ENCODE measurements around the gene SUN1.
"Not testable (repeated sequence)": the region's sequence is repeated elsewhere in the genome, so short reads cannot be mapped to it uniquely, and the experiment has no call there.

The SUN1 gene

DNA sequence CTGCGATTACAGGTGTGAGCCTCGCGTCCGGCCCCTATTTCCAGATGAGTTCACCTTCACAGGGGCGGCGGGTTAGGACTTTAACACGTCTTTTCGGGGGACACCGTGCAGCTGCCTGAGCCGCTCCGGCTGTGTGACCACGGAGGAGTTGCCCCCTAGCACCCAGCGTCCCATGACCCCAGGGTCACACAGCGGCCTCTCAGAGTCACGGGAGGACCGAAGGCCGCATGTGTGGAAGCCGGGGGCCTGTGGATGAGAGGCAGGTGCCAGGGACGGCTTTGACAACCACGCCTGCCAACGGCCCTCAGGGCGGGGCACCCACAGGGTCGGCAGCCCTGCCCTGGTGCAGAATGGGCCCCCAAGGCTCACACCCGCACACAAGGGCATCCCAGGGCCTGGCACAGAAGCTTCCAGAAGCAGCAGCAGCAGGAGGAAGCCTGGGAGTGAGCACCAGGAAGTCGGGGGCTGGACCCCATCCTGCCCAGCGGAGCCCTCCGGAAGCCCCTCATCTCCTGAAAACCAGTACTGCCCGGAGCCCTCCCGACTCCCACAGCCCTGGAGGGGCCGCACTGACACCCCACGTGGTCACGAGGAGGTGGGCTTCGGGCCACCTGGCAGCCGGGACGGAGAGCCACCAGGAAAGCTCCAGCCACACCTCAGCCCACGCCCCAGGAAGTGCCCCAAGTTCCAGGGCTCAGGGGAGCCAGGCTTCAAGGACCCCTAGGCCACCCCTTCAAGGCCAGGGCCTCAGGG is 89.5 kb downstream of the SUN1 start:
- Histone ChIP-seq H3K9ac (ENCODE audit: low read length) (no peak overlapping the region), H3K4me3 (ENCODE audit: low read length) (no peak overlapping the region), H3K27me3 (replicated peaks; ENCODE audit: control insufficient read depth, insufficient read depth, low read length) (peaks cover 13% of the 10 kb centered on the region), H3K4me1 (ENCODE audit: control insufficient read depth, insufficient read depth, low read length) (peaks cover 5% of the 10 kb centered on the region), H3K9me3 (ENCODE audit: control insufficient read depth, low read length) (no peaks in the 10 kb centered on the region), H3K36me3 (ENCODE audit: control insufficient read depth, insufficient read depth, low read length, severe bottlenecking) (no peaks in the 10 kb centered on the region)
- no peak for DNase-seq (ENCODE audit: low read depth)

DNA sequence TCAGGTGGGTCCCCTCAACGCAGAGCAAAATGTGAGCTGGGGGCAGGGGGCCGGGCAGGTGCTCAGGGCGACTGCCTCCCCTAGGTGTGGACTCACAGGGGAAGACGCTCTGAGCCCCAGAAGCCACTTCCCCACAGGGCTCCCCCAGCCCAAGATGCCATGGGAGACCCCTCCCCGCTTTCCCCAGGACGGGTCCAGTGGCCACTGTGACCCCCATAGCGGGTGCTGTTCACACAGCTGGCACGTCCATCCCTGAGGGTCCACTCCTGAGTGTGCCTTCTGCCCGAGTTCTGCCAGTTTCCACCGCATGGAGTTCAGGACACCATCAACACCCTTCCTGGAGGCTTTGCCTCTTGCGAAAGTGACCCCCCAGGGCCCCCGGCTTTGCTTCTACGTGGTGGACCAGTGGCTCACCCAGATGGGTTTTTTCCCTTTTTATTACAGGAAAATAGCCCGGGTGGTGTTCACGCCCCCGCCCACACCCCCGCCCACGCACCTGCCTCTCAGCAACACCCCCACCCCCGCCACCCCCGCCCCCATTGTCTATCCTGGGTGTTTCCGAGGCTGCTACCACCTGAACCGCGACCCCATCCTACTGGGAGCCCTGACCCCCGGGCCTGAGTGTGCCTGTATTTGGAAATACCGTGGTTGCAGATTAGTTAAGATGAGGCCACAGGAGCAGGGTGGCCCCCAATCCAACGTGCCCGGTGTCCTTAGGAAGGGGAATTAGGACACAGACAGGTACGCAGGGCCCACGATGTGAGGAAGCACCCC is 90.2 kb downstream of the SUN1 start:
- peaks cover 13% of the 10 kb centered on the region for H3K27me3 ChIP-seq (replicated peaks; ENCODE audit: control insufficient read depth, insufficient read depth, low read length)

DNA sequence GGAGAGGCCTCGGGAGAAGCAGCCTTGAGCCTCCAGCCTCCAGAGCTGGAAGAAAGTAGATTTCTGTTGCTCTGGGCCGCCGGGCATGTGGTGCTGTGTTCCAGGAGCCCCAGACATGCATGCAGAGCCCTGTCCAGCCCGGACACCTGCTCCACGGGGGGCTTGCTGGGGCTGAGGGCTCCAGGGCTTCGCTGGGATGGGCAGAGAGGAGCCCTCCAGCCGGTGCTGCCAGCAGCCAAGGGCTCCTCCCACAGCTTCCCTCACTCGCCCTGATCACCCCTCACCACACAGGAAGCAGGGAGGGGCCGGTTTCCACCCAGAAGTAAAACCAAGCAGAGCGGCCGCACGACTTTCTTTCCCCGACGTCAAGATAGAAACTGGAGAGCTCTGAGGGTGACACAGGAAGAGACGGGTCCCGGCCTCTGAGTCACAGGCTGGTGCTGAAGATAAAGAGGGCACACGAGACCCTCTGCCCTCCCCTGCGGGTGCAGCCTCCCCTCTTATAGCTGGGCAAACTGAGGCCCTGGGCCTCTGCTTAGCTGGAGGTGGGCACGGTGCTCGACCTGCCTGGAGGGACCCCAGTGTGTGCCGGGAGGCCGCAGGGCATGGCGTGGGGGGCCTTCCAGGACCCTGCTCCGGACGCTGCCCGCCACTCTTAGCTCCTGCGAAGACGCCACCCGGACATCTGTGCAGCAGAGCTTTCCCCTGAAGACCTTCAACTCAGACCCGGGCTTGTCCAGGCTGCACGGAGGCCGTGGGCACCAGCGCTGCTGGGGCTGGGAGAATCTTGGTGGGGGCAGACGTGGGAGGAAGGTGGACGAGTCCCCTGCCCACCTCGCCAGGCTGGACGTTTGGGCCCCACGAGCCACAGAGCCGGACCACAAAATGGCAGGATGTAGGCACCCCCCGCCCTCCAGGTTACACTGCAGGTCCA is 91.1 kb downstream of the SUN1 start:
- H3K4me3 ChIP-seq (ENCODE audit: low read length): no peak overlapping the region
- H3K36me3 ChIP-seq (ENCODE audit: control insufficient read depth, insufficient read depth, low read length, severe bottlenecking): no peaks in the 10 kb centered on the region
- H3K9me3 ChIP-seq (ENCODE audit: control insufficient read depth, low read length): no peaks in the 10 kb centered on the region
- peaks cover 13% of the 10 kb centered on the region for H3K27me3 ChIP-seq (replicated peaks; ENCODE audit: control insufficient read depth, insufficient read depth, low read length)
- DNase-seq (ENCODE audit: low read depth): no peak
- no peak overlapping the region for H3K9ac ChIP-seq (ENCODE audit: low read length)
- peaks cover 5% of the 10 kb centered on the region for H3K4me1 ChIP-seq (ENCODE audit: control insufficient read depth, insufficient read depth, low read length)

More for the DNA sequence above, 90.2 kb downstream of the SUN1 start:
- no peak for DNase-seq (ENCODE audit: low read depth)
- Histone ChIP-seq H3K4me3 (ENCODE audit: low read length) (no peak overlapping the region), H3K4me1 (ENCODE audit: control insufficient read depth, insufficient read depth, low read length) (peaks cover 5% of the 10 kb centered on the region), H3K9me3 (ENCODE audit: control insufficient read depth, low read length) (no peaks in the 10 kb centered on the region), H3K36me3 (ENCODE audit: control insufficient read depth, insufficient read depth, low read length, severe bottlenecking) (no peaks in the 10 kb centered on the region), H3K9ac (ENCODE audit: low read length) (no peak overlapping the region)

DNA sequence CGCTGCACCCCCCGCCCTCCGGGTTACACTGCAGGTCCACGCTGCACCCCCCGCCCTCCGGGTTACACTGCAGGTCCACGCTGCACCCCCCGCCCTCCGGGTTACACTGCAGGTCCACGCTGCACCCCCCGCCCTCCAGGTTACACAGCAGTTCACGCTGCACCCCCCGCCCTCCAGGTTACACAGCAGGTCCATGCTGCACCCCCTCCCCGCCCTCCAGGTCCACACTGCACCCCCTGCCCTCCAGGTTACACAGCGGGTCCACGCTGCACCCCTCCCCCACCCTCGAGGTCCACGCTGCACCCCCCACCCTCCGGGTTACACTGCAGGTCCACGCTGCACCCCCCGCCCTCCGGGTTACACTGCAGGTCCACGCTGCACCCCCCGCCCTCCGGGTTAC is 91.8 kb downstream of the SUN1 start:
- not testable (repeated sequence) for H3K4me3 ChIP-seq (ENCODE audit: low read length); H3K36me3 ChIP-seq (ENCODE audit: control insufficient read depth, insufficient read depth, low read length, severe bottlenecking); DNase-seq (ENCODE audit: low read depth); H3K9ac ChIP-seq (ENCODE audit: low read length); H3K4me1 ChIP-seq (ENCODE audit: control insufficient read depth, insufficient read depth, low read length); H3K9me3 ChIP-seq (ENCODE audit: control insufficient read depth, low read length)
- peaks cover 13% of the 10 kb centered on the region for H3K27me3 ChIP-seq (replicated peaks; ENCODE audit: control insufficient read depth, insufficient read depth, low read length)
